Measurements from ENCODE around the gene PHACTR3.

The PHACTR3 gene

DNA sequence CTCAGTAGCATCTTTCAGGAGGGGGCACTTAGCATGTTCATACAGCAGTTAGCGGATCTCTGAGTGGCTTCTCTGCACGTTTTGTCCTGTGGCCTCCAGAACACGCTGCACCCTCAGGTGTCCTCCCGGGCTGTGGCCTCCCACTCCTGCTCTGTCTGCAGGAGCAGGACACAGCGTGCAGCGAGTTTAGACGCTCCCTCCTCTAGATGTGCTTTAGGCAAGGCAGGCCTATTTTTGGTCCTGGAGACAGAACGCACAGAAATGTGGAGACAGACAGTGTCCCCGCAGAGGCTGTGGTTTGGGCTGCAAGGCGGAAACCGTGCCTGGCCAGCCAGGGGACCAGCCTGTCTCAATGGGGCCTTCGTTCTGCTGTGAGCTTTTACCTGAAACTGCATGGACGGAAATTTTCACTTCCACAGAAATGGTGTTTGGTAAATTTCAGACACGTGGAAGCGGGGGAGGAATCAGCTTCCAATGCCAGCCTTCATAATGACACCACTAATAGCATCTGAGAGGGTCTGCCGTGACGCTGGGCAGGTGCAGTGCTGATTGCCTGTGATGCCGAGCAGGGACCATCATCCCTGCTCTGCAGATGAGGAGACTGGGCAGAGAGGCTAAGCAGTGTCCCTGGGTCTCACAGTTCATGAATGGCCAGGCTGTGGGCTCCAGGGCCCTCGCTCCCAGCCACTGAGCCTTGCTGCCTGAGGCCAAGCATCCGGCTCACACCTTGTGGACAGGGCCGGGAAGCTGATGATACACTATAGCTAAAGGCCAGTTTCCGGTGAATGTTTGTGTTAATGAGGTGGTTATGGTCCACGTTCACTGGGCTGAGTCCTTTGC is 208.2 kb downstream of the PHACTR3 start:
- TF ChIP-seq, protein P1, sequence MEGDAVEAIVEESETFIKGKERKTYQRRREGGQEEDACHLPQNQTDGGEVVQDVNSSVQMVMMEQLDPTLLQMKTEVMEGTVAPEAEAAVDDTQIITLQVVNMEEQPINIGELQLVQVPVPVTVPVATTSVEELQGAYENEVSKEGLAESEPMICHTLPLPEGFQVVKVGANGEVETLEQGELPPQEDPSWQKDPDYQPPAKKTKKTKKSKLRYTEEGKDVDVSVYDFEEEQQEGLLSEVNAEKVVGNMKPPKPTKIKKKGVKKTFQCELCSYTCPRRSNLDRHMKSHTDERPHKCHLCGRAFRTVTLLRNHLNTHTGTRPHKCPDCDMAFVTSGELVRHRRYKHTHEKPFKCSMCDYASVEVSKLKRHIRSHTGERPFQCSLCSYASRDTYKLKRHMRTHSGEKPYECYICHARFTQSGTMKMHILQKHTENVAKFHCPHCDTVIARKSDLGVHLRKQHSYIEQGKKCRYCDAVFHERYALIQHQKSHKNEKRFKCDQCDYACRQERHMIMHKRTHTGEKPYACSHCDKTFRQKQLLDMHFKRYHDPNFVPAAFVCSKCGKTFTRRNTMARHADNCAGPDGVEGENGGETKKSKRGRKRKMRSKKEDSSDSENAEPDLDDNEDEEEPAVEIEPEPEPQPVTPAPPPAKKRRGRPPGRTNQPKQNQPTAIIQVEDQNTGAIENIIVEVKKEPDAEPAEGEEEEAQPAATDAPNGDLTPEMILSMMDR (conservative IDR thresholded peaks at IDR 0.05; ENCODE audit: low read depth, low read length): no peak
- no peak for DNase-seq (ENCODE audit: low read depth)
- H3K4me3 ChIP-seq (ENCODE audit: low read depth, low read length): no peak overlapping the region

- DNase-seq (ENCODE audit: low read depth): no peak
- no peak overlapping the region for H3K4me3 ChIP-seq (ENCODE audit: low read depth, low read length)
- TF ChIP-seq, protein P1 (conservative IDR thresholded peaks at IDR 0.05; ENCODE audit: low read depth, low read length): no peak
Observed at GRCh38 chr20:59813126-59813947, 209.0 kb downstream of the PHACTR3 start.

GRCh38 chr20:59813948-59814839 is 209.9 kb downstream of the PHACTR3 start:
- no peak overlapping the region for H3K4me3 ChIP-seq (ENCODE audit: low read depth, low read length)
- no peak for DNase-seq (ENCODE audit: low read depth)
- TF ChIP-seq, protein P1 (conservative IDR thresholded peaks at IDR 0.05; ENCODE audit: low read depth, low read length): no peak

- no peak overlapping the region for H3K4me3 ChIP-seq (ENCODE audit: low read depth, low read length)
- DNase-seq (ENCODE audit: low read depth): no peak
- TF ChIP-seq, protein P1 (conservative IDR thresholded peaks at IDR 0.05; ENCODE audit: low read depth, low read length): no peak
Observed at GRCh38 chr20:59814840-59815340, 210.6 kb downstream of the PHACTR3 start.

DNA sequence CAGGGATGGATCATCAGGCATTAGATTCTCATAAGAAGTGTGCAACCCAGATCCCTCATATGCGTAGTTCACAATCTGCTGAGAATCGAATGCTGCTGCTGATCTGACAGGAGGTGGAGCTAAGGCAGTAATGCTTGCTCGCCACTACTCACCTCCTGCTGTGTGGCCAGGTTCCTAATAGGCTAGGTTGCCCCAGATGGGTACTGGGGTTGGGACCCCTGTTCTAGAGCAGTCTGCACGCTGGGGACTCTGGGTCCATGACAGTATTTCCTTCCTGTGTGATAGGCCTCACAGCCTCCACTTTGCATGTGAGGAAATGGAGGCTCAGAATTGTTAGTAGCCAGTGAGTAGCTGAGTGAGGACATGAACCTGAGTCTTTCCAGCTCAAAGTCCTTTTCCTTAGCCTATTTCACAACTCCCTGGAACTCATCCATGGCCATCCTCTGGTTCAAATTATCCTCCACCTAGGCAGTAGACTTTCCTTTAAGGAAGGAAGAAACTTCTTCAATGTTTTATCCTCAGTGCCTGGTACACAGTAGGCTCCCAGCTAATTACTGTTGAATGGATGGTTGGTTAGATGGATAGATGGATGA is 211.9 kb downstream of the PHACTR3 start:
- TF ChIP-seq, protein P1 (conservative IDR thresholded peaks at IDR 0.05; ENCODE audit: low read depth, low read length): no peak
- H3K4me3 ChIP-seq (ENCODE audit: low read depth, low read length): no peak overlapping the region
- no peak for DNase-seq (ENCODE audit: low read depth)

- no peak for DNase-seq (ENCODE audit: low read depth)
- no peak overlapping the region for H3K4me3 ChIP-seq (ENCODE audit: low read depth, low read length)
- TF ChIP-seq, protein P1 (conservative IDR thresholded peaks at IDR 0.05; ENCODE audit: low read depth, low read length): no peak
Observed at GRCh38 chr20:59817406-59817805, 213.1 kb downstream of the PHACTR3 start.

All from choroid plexus epithelial cell (primary cell).